Gastrocnemius medialis (tissue), 4 donors: Measurements from ENCODE around the gene SUGCT.

ENCODE experiments used
- CTCF ChIP-seq, 5 experiments: fragments of 450-650 bp in 3 of 5; fragments of 200-600 bp in 2 of 5; sonication (generic) in 2 of 5; IDR thresholded peaks in 4 of 5; conservative IDR thresholded peaks in 1 of 5; 1 replicate in 4 of 5; 2 replicates in 1 of 5; pipeline ENCODE4 v1.5.1; 2016 to 2019; ENCODE audit warnings: antibody characterized with exemption in 5 of 5, mild to moderate bottlenecking in 3 of 5, moderate library complexity in 3 of 5
- POLR2A ChIP-seq, 2 donors: fragments of 450-650 bp; IDR thresholded peaks; one replicate each; pipeline ENCODE4 v1.6.1; 2017; ENCODE audit warnings: antibody characterized with exemption in 2 of 2, mild to moderate bottlenecking in 2 of 2, moderate library complexity in 2 of 2

- TF ChIP-seq CTCF (IDR thresholded peaks at IDR 0.05 in 4 of 5, conservative IDR thresholded peaks at IDR 0.05 in 1 of 5) (no peak), POLR2A (IDR thresholded peaks at IDR 0.05) (no peak)
Observed at GRCh38 chr7:40213856-40214255, 79.1 kb downstream of the SUGCT start.
